GM23248 (cell line): ENCODE data around the gene JAML. TPM values are rescaled to one million over a fixed set of nuclear protein-coding genes. Genes with fewer than 3 reads are reported as not detected.

Experiments used
- DNase-seq: peaks from one replicate; pipeline ENCODE4 v3.0.0-alpha.2; 2015
- H2AFZ ChIP-seq: fragments of 200-600 bp; sonication (generic); 2 replicates; pipeline ENCODE4 v1.6.1; 2016; ENCODE audit warnings: antibody characterized with exemption
- H3F3A ChIP-seq: fragments of 200-600 bp; sonication (generic); 2 replicates; pipeline ENCODE4 v1.6.1; 2016; ENCODE audit warnings: mild to moderate bottlenecking, antibody characterized with exemption, mixed run types; ENCODE audit not compliant: insufficient read depth
- H3K27ac ChIP-seq: fragments of 200-600 bp; sonication (generic); 2 replicates; pipeline ENCODE4 v1.5.1; 2016; ENCODE audit warnings: mild to moderate bottlenecking
- H3K27me3 ChIP-seq: fragments of 200-600 bp; sonication (generic); replicated peaks from 2 replicates; pipeline ENCODE4 v1.6.1; 2016; ENCODE audit warnings: mild to moderate bottlenecking; ENCODE audit not compliant: insufficient read depth
- H3K36me3 ChIP-seq: fragments of 200-600 bp; sonication (generic); 2 replicates; pipeline ENCODE4 v1.6.1; 2016; ENCODE audit warnings: low read depth, mild to moderate bottlenecking
- H3K4me1 ChIP-seq: fragments of 200-600 bp; sonication (generic); 2 replicates; pipeline ENCODE4 v1.6.1; 2016; ENCODE audit warnings: mild to moderate bottlenecking; ENCODE audit not compliant: insufficient read depth
- H3K4me2 ChIP-seq: fragments of 200-600 bp; sonication (generic); one replicate; pipeline ENCODE4 v1.6.1; 2016; ENCODE audit warnings: mild to moderate bottlenecking; ENCODE audit not compliant: unreplicated experiment
- H3K4me3 ChIP-seq: fragments of 200-600 bp; sonication (generic); 2 replicates; pipeline ENCODE4 v1.5.1; 2016; ENCODE audit warnings: mild to moderate bottlenecking
- H3K79me2 ChIP-seq: fragments of 200-600 bp; sonication (generic); 2 replicates; pipeline ENCODE4 v1.6.1; 2016; ENCODE audit warnings: mild to moderate bottlenecking; ENCODE audit not compliant: insufficient read depth
- H3K9ac ChIP-seq: fragments of 200-600 bp; sonication (generic); 2 replicates; pipeline ENCODE4 v1.6.1; 2016; ENCODE audit warnings: mild to moderate bottlenecking
- H3K9me2 ChIP-seq: fragments of 200-600 bp; sonication (generic); 2 replicates; pipeline ENCODE4 v1.6.1; 2016; ENCODE audit warnings: mixed run types, mild to moderate bottlenecking, moderate library complexity; ENCODE audit not compliant: insufficient read depth
- H3K9me3 ChIP-seq: fragments of 200-600 bp; sonication (generic); one replicate; pipeline ENCODE4 v1.6.1; 2017; ENCODE audit warnings: low read depth
- H4K20me1 ChIP-seq: fragments of 200-600 bp; sonication (generic); 2 replicates; pipeline ENCODE4 v1.6.0; 2016; ENCODE audit not compliant: insufficient read depth
- EZH2 ChIP-seq: fragments of 200-600 bp; sonication (generic); IDR thresholded peaks from 2 replicates; pipeline ENCODE4 v1.6.1; 2018; ENCODE audit warnings: antibody characterized with exemption, mild to moderate bottlenecking; ENCODE audit not compliant: insufficient read depth, poor library complexity, severe bottlenecking
- EZH2phosphoT487 ChIP-seq: fragments of 200-600 bp; sonication (generic); IDR thresholded peaks from 2 replicates; pipeline ENCODE4 v1.6.1; 2018; ENCODE audit warnings: antibody characterized with exemption, moderate library complexity, mild to moderate bottlenecking, low read depth; ENCODE audit not compliant: insufficient read depth
- WGBS, 2 experiments: methylation state at CpG; one replicate each; pipeline ENCODE4 v1.1.6; 2015 to 2017; ENCODE audit warnings: low lambda C conversion rate in 2 of 2, low coverage in 1 of 2; ENCODE audit errors: missing lambda C conversion rate in 2 of 2; 5-methylcytosine and 5-hydroxymethylcytosine counted together
- in situ Hi-C: fragments of 300-500 bp; cut with MboI; formaldehyde crosslinking; loops from 2 replicates; pipeline ENCODE4 v1.15.0; 2020
- polyA plus RNA-seq: library from polyadenylated mRNA; unstranded; fragments of >200 nt; fragmentation: Nextera tagmentation; extraction: Ambion mirVana; gene quantifications from 2 replicates; pipeline ENCODE4 v1.2.1, GENCODE V29; 2016
- total RNA-seq: library from RNA; depleted of rRNA; stranded (reverse); fragments of >200 nt; shearing (Covaris generic); gene quantifications from 2 replicates; pipeline ENCODE4 v1.2.3, GENCODE V29; 2014

Gene JAML
- total and polyA plus RNA-seq, 2 experiments from 2014 or later = not detected

GRCh38 chr11:118206391-118207031 lies 18.3 kb downstream of the JAML start:
- H3K4me3 ChIP-seq = no peak overlapping the region
- H3K9ac ChIP-seq = no peak overlapping the region
- WGBS, 2 experiments = 0% methylated on average over 1 of the region's 1 CpG
- H3K4me1 ChIP-seq = 0 out of 2 replicates have a peak, but pooled peaks cover 6% of the 10 kb centered on the region
- TF ChIP-seq EZH2phosphoT487 (no peak), EZH2 (no peak)
- no peaks in the 10 kb centered on the region for H3F3A ChIP-seq
- H4K20me1 ChIP-seq = no peaks in the 10 kb centered on the region
- no peaks in the 10 kb centered on the region for H3K9me3 ChIP-seq
- no peak overlapping the region for H2AFZ ChIP-seq
- no peaks in the 10 kb centered on the region for H3K79me2 ChIP-seq
- H3K27ac ChIP-seq = no peak overlapping the region
- peaks cover 57% of the 10 kb centered on the region for H3K27me3 ChIP-seq
- no peak for DNase-seq
- in situ Hi-C loops = no loop called here
- H3K4me2 ChIP-seq = no peak overlapping the region
- no peaks in the 10 kb centered on the region for H3K36me3 ChIP-seq
- no peaks in the 10 kb centered on the region for H3K9me2 ChIP-seq

DNA sequence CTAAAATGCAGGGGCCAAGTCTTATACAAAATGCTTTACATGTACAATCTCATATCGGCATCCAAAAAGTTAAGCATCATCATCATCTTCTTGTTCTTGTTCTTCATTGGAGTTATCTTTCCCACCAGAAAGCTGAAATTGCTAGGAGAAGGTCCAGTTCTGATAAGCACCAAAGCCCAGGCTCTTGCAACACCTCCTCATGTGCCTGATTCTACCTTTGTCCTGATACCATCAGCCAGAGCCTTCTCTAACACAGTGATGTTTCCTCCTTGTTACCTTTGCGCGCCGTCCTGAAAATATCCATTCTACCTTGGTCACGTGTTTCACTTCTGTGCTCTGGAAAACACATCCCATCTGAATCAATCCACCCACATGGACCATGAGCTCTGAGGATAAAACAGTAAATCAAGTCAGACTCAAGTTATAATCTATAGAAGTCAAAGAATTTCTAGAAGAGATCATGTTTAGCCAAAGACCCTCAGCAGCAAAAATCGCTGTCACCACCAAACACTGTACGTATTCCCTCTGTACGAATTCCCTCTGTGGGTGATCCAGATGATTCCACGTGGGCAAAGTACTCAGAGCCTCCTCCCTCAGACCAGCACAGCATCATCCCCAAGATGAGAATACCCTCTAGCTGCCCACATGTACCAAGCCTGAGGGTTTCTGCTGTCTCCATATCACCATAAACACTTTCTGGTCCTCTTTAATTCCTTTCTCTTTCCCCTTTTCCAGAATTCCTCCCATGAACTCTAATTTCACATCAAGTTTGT lies 19.0 kb downstream of the JAML start:
- Histone ChIP-seq H4K20me1 (no peaks in the 10 kb centered on the region), H3K27me3 (peaks cover 57% of the 10 kb centered on the region), H3K9me2 (no peaks in the 10 kb centered on the region), H3K4me3 (no peak overlapping the region), H3K36me3 (no peaks in the 10 kb centered on the region), H3F3A (no peaks in the 10 kb centered on the region), H3K79me2 (no peaks in the 10 kb centered on the region), H3K9me3 (no peaks in the 10 kb centered on the region), H3K9ac (no peak overlapping the region), H2AFZ (no peak overlapping the region), H3K4me2 (no peak overlapping the region), H3K4me1 (0 out of 2 replicates have a peak, but pooled peaks cover 5% of the 10 kb centered on the region), H3K27ac (no peak overlapping the region)
- DNase-seq = no peak
- in situ Hi-C loops = no loop called here
- no peak for TF ChIP-seq EZH2
- no peak for TF ChIP-seq EZH2phosphoT487
- 53 to 63% methylated on average over 9 of the region's 9 CpGs for WGBS, 2 experiments

- no peaks in the 10 kb centered on the region for H3K9me3 ChIP-seq
- H3K9me2 ChIP-seq = no peaks in the 10 kb centered on the region
- no peak overlapping the region for H2AFZ ChIP-seq
- peaks cover 40% of the 10 kb centered on the region for H3K27me3 ChIP-seq
- H3K4me3 ChIP-seq = no peak overlapping the region
- 47 to 48% methylated on average over 5 to 7 of the region's 7 CpGs for WGBS, 2 experiments
- no peaks in the 10 kb centered on the region for H3K36me3 ChIP-seq
- H3K27ac ChIP-seq = no peak overlapping the region
- TF ChIP-seq EZH2 (no peak), EZH2phosphoT487 (no peak)
- no peaks in the 10 kb centered on the region for H3F3A ChIP-seq
- H3K4me2 ChIP-seq = no peak overlapping the region
- no peaks in the 10 kb centered on the region for H4K20me1 ChIP-seq
- no peak overlapping the region for H3K9ac ChIP-seq
- in situ Hi-C loops = no loop called here
- no peaks in the 10 kb centered on the region for H3K79me2 ChIP-seq
- H3K4me1 ChIP-seq = no peaks in the 10 kb centered on the region
- DNase-seq = no peak
Measured at GRCh38 chr11:118202599-118203422, 22.0 kb downstream of the JAML start.

GRCh38 chr11:118201966-118202365 lies 22.8 kb downstream of the JAML start:
- no peak overlapping the region for H2AFZ ChIP-seq
- no peak overlapping the region for H3K4me2 ChIP-seq
- no peak overlapping the region for H3K27ac ChIP-seq
- no peaks in the 10 kb centered on the region for H4K20me1 ChIP-seq
- H3K4me1 ChIP-seq = no peaks in the 10 kb centered on the region
- H3K9ac ChIP-seq = no peak overlapping the region
- H3K4me3 ChIP-seq = no peak overlapping the region
- no peaks in the 10 kb centered on the region for H3F3A ChIP-seq
- in situ Hi-C loops = no loop called here
- H3K36me3 ChIP-seq = no peaks in the 10 kb centered on the region
- DNase-seq = no peak
- peaks cover 41% of the 10 kb centered on the region for H3K27me3 ChIP-seq
- TF ChIP-seq EZH2phosphoT487 = no peak
- no peaks in the 10 kb centered on the region for H3K79me2 ChIP-seq
- 23 to 41% methylated on average over 2 of the region's 2 CpGs for WGBS, 2 experiments
- no peaks in the 10 kb centered on the region for H3K9me2 ChIP-seq
- no peaks in the 10 kb centered on the region for H3K9me3 ChIP-seq
